ENCODE measurements around the gene SLC6A19. TPM values are rescaled to one million over a fixed set of nuclear protein-coding genes. Genes with fewer than 3 reads are reported as not detected.

The SLC6A19 gene
- total RNA-seq, 1 donor from 2014 or later = 2.2 TPM

- TF ChIP-seq CTCF (IDR thresholded peaks at IDR 0.05; ENCODE audit: unreplicated experiment) = no peak
- Mint-ChIP-seq H3K4me3 (ENCODE audit: low read depth) (no peak overlapping the region), H3K27ac (no peak overlapping the region), H3K9me3 (ENCODE audit: low read depth) (no peaks in the 10 kb centered on the region), H3K27me3 (peaks cover 5% of the 10 kb centered on the region), H3K4me1 (ENCODE audit: low read depth) (peaks cover 9% of the 10 kb centered on the region), H3K36me3 (ENCODE audit: insufficient read depth) (no peaks in the 10 kb centered on the region)
- DNase-seq (ENCODE audit: low spot score, unreplicated experiment) = no peak
Measured at GRCh38 chr5:1206521-1207412, 5.4 kb downstream of the SLC6A19 start.

GRCh38 chr5:1207555-1207954, 6.2 kb downstream of the SLC6A19 start:
- DNase-seq (ENCODE audit: low spot score, unreplicated experiment) = no peak
- Mint-ChIP-seq H3K4me3 (ENCODE audit: low read depth) (no peak overlapping the region), H3K36me3 (ENCODE audit: insufficient read depth) (no peaks in the 10 kb centered on the region), H3K4me1 (ENCODE audit: low read depth) (peaks cover 9% of the 10 kb centered on the region), H3K27ac (no peak overlapping the region), H3K27me3 (peaks cover 5% of the 10 kb centered on the region), H3K9me3 (ENCODE audit: low read depth) (no peaks in the 10 kb centered on the region)
- no peak for TF ChIP-seq CTCF (IDR thresholded peaks at IDR 0.05; ENCODE audit: unreplicated experiment)

- peaks cover 9% of the 10 kb centered on the region for H3K4me1 Mint-ChIP-seq (ENCODE audit: low read depth)
- TF ChIP-seq CTCF (IDR thresholded peaks at IDR 0.05; ENCODE audit: unreplicated experiment) = no peak
- DNase-seq (ENCODE audit: low spot score, unreplicated experiment) = no peak
- H3K27ac Mint-ChIP-seq = no peak overlapping the region
- peaks cover 5% of the 10 kb centered on the region for H3K27me3 Mint-ChIP-seq
- no peak overlapping the region for H3K4me3 Mint-ChIP-seq (ENCODE audit: low read depth)
- H3K36me3 Mint-ChIP-seq (ENCODE audit: insufficient read depth) = no peaks in the 10 kb centered on the region
- no peaks in the 10 kb centered on the region for H3K9me3 Mint-ChIP-seq (ENCODE audit: low read depth)
Measured at GRCh38 chr5:1208221-1208742, 6.9 kb downstream of the SLC6A19 start.

- Mint-ChIP-seq H3K27me3 (peaks cover 5% of the 10 kb centered on the region), H3K27ac (no peak overlapping the region), H3K36me3 (ENCODE audit: insufficient read depth) (no peaks in the 10 kb centered on the region), H3K4me1 (ENCODE audit: low read depth) (peaks cover 9% of the 10 kb centered on the region), H3K4me3 (ENCODE audit: low read depth) (no peak overlapping the region), H3K9me3 (ENCODE audit: low read depth) (no peaks in the 10 kb centered on the region)
- DNase-seq (ENCODE audit: low spot score, unreplicated experiment) = no peak
- peak; percentile 42 for TF ChIP-seq CTCF (IDR thresholded peaks at IDR 0.05; ENCODE audit: unreplicated experiment)
Measured at GRCh38 chr5:1208743-1209488, 7.5 kb downstream of the SLC6A19 start.

GRCh38 chr5:1209489-1209852, 8.1 kb downstream of the SLC6A19 start:
- TF ChIP-seq CTCF (IDR thresholded peaks at IDR 0.05; ENCODE audit: unreplicated experiment) = no peak

More at GRCh38 chr5:1209489-1209852, 8.1 kb downstream of the SLC6A19 start:
- H3K36me3 Mint-ChIP-seq (ENCODE audit: insufficient read depth) = no peaks in the 10 kb centered on the region
- peaks cover 5% of the 10 kb centered on the region for H3K27me3 Mint-ChIP-seq
- H3K4me1 Mint-ChIP-seq (ENCODE audit: low read depth) = peaks cover 8% of the 10 kb centered on the region
- peak overlapping the region; percentile 19 for H3K27ac Mint-ChIP-seq
- no peaks in the 10 kb centered on the region for H3K9me3 Mint-ChIP-seq (ENCODE audit: low read depth)
- no peak overlapping the region for H3K4me3 Mint-ChIP-seq (ENCODE audit: low read depth)
- DNase-seq (ENCODE audit: low spot score, unreplicated experiment) = no peak
